GM12865 (cell line): ENCODE measurements around the gene BRD4.

Experiments
- DNase-seq: peaks from one replicate; pipeline ENCODE4 v3.0.0; 2010; ENCODE audit warnings: low read depth
- H3K4me3 ChIP-seq: 2 replicates; pipeline ENCODE4 v1.5.1; 2011; ENCODE audit warnings: mild to moderate bottlenecking, low read depth, low read length, control low read depth
- CTCF ChIP-seq: IDR thresholded peaks from 2 replicates; pipeline ENCODE4 v1.5.1; 2011; ENCODE audit warnings: low read length, control low read depth, low read depth, inconsistent platforms; ENCODE audit not compliant: insufficient read depth; ENCODE audit errors: missing control alignments

Gene BRD4

GRCh38 chr19:15237759-15238638 lies 94.3 kb downstream of the BRD4 start:
- DNase-seq, result no peak
- no peak overlapping the region for H3K4me3 ChIP-seq
- no peak for TF ChIP-seq CTCF

- TF ChIP-seq CTCF, result no peak
- H3K4me3 ChIP-seq, result no peak overlapping the region
- no peak for DNase-seq
Observed at GRCh38 chr19:15236886-15237285, 95.5 kb downstream of the BRD4 start.

GRCh38 chr19:15235781-15236180 lies 96.6 kb downstream of the BRD4 start:
- H3K4me3 ChIP-seq, result no peak overlapping the region
- DNase-seq, result no peak
- TF ChIP-seq CTCF, result no peak

GRCh38 chr19:15234431-15235130 lies 97.8 kb downstream of the BRD4 start:
- TF ChIP-seq CTCF, result no peak
- no peak for DNase-seq

DNA sequence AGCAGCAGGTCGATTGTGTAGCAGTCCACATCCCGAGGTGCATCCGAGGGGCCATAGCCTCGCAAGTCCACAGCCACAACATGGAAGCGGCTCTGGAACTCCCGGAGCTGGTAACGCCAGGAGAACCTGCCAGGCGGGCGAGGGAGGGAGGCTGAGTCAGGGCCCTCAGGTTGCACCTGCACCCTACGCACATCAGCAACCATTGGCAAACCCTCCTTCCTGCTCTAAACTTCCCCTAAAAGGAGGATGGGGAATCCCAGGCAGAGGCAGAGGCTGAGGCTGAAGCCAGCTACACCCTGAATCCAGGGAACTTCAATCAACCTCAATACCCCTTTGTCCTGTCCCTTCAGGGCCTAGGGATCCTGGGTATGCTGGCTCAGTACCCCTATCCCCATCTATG lies 101.1 kb downstream of the BRD4 start:
- H3K4me3 ChIP-seq, result no peak overlapping the region
- no peak for DNase-seq
- TF ChIP-seq CTCF, result no peak

More at GRCh38 chr19:15234431-15235130, 97.8 kb downstream of the BRD4 start:
- H3K4me3 ChIP-seq, result no peak overlapping the region

- TF ChIP-seq CTCF, result no peak
- no peak for DNase-seq
- no peak overlapping the region for H3K4me3 ChIP-seq
Observed at GRCh38 chr19:15227261-15227660, 105.1 kb downstream of the BRD4 start.

DNA sequence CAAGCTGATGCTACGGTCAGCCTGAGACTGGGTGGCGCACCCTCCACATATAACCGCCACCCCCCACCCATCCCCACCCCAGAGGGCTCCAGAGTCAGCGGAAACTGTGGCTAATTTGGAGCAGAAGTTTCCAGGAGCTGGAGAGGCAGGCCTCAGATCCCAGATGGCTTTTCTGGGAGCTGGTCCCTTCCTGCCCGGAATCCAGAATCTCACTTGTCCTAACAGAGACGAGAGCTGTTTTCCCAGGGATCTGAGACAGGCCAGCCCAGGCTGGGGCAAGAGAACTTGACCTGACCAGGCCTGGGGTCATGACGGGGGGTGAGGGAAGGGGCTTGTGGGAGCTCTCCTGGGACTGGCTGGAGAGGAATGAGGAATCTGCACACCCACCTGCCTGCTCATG lies 106.6 kb downstream of the BRD4 start:
- H3K4me3 ChIP-seq, result no peak overlapping the region
- DNase-seq, result no peak
- no peak for TF ChIP-seq CTCF
